Upper lobe of left lung (tissue), 4 donors: ENCODE measurements around the gene CPA1.

Experiments
- CTCF ChIP-seq, 6 experiments: fragments of 450-650 bp in 4 of 6; fragments of 200-600 bp in 2 of 6; sonication (generic) in 2 of 6; IDR thresholded peaks; one replicate each; pipeline ENCODE4 v1.5.1; 2016 to 2019; ENCODE audit warnings: antibody characterized with exemption in 6 of 6
- EP300 ChIP-seq, 4 donors: sonication (generic); formaldehyde crosslinking; IDR thresholded peaks; one replicate each; pipeline ENCODE4 v1.5.1; 2017; ENCODE audit warnings: antibody characterized with exemption in 4 of 4, control low read depth in 2 of 4
- POLR2A ChIP-seq, 4 donors: fragments of 450-650 bp; IDR thresholded peaks; one replicate each; pipeline ENCODE4 v1.5.1; 2016 to 2017; ENCODE audit warnings: antibody characterized with exemption in 4 of 4, mild to moderate bottlenecking in 2 of 4

DNA sequence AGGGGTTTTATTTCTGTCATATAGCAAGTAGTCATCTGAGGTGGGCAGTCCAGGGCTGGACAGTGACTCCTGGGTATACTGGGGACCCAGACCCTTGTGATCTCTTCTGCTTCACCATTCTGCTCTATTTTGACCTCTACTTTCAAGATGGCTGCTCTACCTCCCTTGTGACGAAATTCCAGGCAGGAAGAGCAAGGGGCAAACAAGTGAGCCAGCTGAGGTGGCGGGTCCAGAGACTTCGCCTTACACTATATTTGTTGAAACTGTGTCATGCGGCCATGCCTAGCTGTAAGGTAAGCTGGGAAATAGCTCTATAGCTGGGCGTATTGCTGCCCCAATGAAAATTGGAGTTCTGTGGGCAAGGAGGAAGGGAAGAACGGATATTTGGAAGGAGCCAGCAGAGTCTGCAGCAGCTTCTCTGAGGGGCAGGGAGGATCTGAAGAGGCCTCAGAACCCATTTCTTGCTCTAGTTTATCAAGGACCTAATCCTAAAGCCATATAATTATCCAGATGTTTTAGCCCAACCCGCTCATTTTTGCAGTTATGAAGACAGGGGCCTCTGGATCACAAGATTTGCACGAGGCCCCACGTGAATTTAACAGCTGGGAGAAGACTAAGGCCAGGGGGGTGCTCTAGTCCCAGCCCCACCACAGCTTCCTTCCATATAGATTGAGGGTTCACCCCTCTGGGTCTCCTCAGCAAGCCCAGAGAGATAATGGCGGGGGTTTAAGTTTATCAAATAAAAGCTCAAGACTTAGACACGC, 7.7 kb upstream of the CPA1 start:
- TF ChIP-seq CTCF (IDR thresholded peaks at IDR 0.05) (no peak), POLR2A (IDR thresholded peaks at IDR 0.05) (no peak), EP300 (IDR thresholded peaks at IDR 0.05) (no peak)
